ENCODE measurements around the gene CAMK2G. TPM values are rescaled to one million over a fixed set of nuclear protein-coding genes. Genes with fewer than 3 reads are reported as not detected.

CAMK2G gene
- total and polyA plus RNA-seq, 9 donors = 9.8 to 42.9 (median 16.7) TPM

DNA sequence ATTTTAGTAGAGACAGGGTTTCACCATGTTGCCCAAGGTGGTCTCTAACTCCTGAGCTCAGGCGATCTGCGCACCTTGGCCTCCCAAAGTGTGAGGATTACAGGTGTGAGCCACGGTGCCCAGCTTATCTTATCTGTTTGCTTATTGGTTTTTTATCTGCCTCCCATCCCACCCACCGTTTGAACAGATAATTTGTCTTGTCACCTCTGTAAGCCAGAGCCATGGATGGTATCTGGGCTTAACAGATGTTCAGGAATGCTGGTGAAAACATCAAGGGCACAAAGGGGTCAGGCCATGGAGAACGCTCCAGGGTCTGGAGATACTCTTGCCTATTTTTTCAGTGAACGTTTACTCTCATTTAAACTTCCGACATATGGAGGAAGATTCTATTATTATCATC is 51.0 kb downstream of the CAMK2G start:
- Histone ChIP-seq H3K36me3 (no peaks in the 10 kb centered on the region), H3K9me3 (no peaks in the 10 kb centered on the region), H3K27me3 (no peaks in the 10 kb centered on the region), H3K4me3 (no peak overlapping the region), H3K27ac (no peak overlapping the region), H3K4me1 (ENCODE audit: insufficient read depth) (no peaks in the 10 kb centered on the region)
- WGBS, 3 donors = 68 to 74% (median 71%) methylated on average over 7 of the region's 7 CpGs
- intact Hi-C loops (cut with DNase I) = no loop called here
- TF ChIP-seq, protein P1, sequence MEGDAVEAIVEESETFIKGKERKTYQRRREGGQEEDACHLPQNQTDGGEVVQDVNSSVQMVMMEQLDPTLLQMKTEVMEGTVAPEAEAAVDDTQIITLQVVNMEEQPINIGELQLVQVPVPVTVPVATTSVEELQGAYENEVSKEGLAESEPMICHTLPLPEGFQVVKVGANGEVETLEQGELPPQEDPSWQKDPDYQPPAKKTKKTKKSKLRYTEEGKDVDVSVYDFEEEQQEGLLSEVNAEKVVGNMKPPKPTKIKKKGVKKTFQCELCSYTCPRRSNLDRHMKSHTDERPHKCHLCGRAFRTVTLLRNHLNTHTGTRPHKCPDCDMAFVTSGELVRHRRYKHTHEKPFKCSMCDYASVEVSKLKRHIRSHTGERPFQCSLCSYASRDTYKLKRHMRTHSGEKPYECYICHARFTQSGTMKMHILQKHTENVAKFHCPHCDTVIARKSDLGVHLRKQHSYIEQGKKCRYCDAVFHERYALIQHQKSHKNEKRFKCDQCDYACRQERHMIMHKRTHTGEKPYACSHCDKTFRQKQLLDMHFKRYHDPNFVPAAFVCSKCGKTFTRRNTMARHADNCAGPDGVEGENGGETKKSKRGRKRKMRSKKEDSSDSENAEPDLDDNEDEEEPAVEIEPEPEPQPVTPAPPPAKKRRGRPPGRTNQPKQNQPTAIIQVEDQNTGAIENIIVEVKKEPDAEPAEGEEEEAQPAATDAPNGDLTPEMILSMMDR (IDR thresholded peaks at IDR 0.05) = no peak
- TF ChIP-seq POLR2A (IDR thresholded peaks at IDR 0.05) (no peak), EP300 (IDR thresholded peaks at IDR 0.05) (no peak)
- no peak for DNase-seq

DNA sequence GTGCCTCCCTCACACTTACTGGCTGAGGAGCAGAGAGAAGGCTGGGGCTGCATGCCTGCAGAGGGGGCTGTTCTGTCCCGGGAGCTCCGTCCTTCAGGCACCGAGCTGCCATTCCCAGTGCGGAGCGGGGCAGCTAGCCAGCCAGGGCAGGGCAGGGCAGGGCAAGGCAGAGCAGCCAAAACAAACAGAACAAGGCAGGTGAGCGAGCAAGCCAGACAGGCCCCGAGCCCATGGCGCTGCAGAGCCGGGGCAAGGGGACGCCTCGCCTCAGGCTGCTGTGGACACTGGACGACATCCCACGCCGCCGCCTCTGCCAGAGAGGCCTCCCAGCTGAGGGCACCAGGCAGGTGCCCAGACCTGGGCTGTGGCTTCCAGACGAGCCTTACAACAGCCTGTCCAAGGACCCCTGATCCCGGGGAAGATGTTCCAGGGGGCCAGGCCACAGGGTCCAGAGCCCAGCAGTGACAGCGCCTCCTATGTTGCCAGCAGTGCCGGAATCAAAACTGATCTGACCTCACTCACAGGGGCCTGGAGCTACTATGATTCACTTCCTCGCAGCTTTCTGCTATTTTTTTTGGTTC is 54.8 kb downstream of the CAMK2G start:
- TF ChIP-seq, protein P1 (IDR thresholded peaks at IDR 0.05) = no peak
- TF ChIP-seq EP300 (IDR thresholded peaks at IDR 0.05) (no peak), POLR2A (IDR thresholded peaks at IDR 0.05) (no peak)
- Histone ChIP-seq H3K9me3 (no peaks in the 10 kb centered on the region), H3K36me3 (no peaks in the 10 kb centered on the region), H3K27ac (no peak overlapping the region), H3K27me3 (no peaks in the 10 kb centered on the region), H3K4me1 (ENCODE audit: insufficient read depth) (no peaks in the 10 kb centered on the region), H3K4me3 (no peak overlapping the region)
- intact Hi-C loops (cut with DNase I) = loop anchor here in 1 of 4 donors (2.0 kb wide), 1 partner anchor 25 kb away; no protein-coding TSS in a partner anchor
- 79 to 86% (median 83%) methylated on average over 20 of the region's 20 CpGs for WGBS, 3 donors
- no peak for DNase-seq

DNA sequence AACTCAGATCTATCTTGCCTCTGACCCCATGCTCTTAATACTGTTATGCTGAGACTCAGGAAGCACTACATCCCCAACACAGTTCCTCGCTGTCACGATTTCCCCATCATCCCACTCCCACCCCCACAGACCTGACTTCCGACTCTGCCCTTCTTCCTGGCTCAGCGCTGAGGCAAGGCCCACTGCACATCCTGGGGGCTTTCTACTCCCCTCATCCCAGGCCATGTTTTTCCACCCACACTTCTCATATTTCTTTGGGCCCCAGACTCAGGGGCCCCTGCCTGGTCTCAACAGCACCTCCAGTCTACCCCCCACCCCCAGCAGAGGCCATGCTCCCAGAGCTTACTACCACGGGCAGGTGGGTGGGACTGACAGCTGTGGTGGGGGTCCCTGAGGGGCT is 55.3 kb downstream of the CAMK2G start:
- no peaks in the 10 kb centered on the region for H3K9me3 ChIP-seq
- intact Hi-C loops (cut with DNase I) = loop anchor here in 1 of 4 donors (2.0 kb wide), 1 partner anchor 26 kb away; no protein-coding TSS in a partner anchor
- DNase-seq = no peak
- H3K27me3 ChIP-seq = no peaks in the 10 kb centered on the region
- H3K36me3 ChIP-seq = no peaks in the 10 kb centered on the region
- 52 to 61% (median 61%) methylated on average over 5 of the region's 5 CpGs for WGBS, 3 donors
- H3K27ac ChIP-seq = no peak overlapping the region
- H3K4me1 ChIP-seq (ENCODE audit: insufficient read depth) = no peaks in the 10 kb centered on the region
- no peak overlapping the region for H3K4me3 ChIP-seq
- no peak for TF ChIP-seq EP300 (IDR thresholded peaks at IDR 0.05)
- no peak for TF ChIP-seq POLR2A (IDR thresholded peaks at IDR 0.05)
- TF ChIP-seq, protein P1 (IDR thresholded peaks at IDR 0.05) = no peak

DNA sequence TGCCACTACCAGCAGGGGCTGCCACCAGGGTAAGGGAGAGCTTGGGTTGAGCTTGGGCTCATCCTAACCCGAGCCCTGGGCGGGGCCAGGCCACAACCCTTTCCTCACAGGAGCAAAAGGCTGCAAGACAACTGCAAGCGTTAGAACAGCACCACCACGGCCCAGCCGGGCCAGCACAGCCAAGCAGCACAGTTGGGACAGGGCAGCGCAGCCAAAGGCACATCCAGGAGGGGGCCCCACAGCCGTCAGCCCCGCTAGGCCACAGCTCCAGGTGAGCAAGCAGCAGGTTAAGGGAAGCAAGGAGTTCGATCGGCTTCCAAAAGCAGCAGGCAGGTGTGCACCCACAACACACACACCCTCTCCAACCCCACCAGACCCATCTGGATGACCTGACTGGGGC is 56.0 kb downstream of the CAMK2G start:
- no peak for DNase-seq
- Histone ChIP-seq H3K27ac (no peak overlapping the region), H3K36me3 (no peaks in the 10 kb centered on the region), H3K4me1 (ENCODE audit: insufficient read depth) (no peaks in the 10 kb centered on the region), H3K27me3 (no peaks in the 10 kb centered on the region), H3K9me3 (no peaks in the 10 kb centered on the region), H3K4me3 (no peak overlapping the region)
- 86% methylated on average over 10 of the region's 10 CpGs for WGBS, 3 donors
- intact Hi-C loops (cut with DNase I) = loop anchor here in 1 of 4 donors (2.0 kb wide), 1 partner anchor 26 kb away; no protein-coding TSS in a partner anchor
- TF ChIP-seq EP300 (IDR thresholded peaks at IDR 0.05) (no peak), POLR2A (IDR thresholded peaks at IDR 0.05) (no peak)
- TF ChIP-seq, protein P1 (IDR thresholded peaks at IDR 0.05) = no peak

All from ovary (tissue), 9 donors.